GM19351 (cell line): Measurements from ENCODE around the gene TRIAP1.

ENCODE experiments used
- ATAC-seq: cut with Tn5 transposase; IDR thresholded peaks from one replicate; pipeline ENCODE4 v1.9.1; 2021; ENCODE audit warnings: mild to moderate bottlenecking, moderate library complexity; ENCODE audit not compliant: unreplicated experiment

TRIAP1 gene

GRCh38 chr12:120432772-120433525 lies 13.2 kb downstream of the TRIAP1 start:
- ATAC-seq: no peak

GRCh38 chr12:120429368-120429767 lies 16.8 kb downstream of the TRIAP1 start:
- no peak for ATAC-seq

- ATAC-seq: no peak
These were observed 17.5 kb downstream of the TRIAP1 start for GRCh38 chr12:120428597-120429229.

- no peak for ATAC-seq
These were observed 20.4 kb downstream of the TRIAP1 start for GRCh38 chr12:120425797-120426196.

- no peak for ATAC-seq
These were observed 23.2 kb downstream of the TRIAP1 start for GRCh38 chr12:120422892-120423456.

- no peak for ATAC-seq
These were observed 24.5 kb downstream of the TRIAP1 start for GRCh38 chr12:120421701-120422100.

GRCh38 chr12:120417917-120418580 lies 28.1 kb downstream of the TRIAP1 start:
- no peak for ATAC-seq

GRCh38 chr12:120416490-120417216 lies 29.5 kb downstream of the TRIAP1 start:
- ATAC-seq: no peak

GRCh38 chr12:120413901-120414695 lies 32.1 kb downstream of the TRIAP1 start:
- ATAC-seq: no peak

GRCh38 chr12:120412421-120412820 lies 33.8 kb downstream of the TRIAP1 start:
- no peak for ATAC-seq

- ATAC-seq: no peak
These were observed 37.4 kb downstream of the TRIAP1 start for GRCh38 chr12:120408771-120409170.

- no peak for ATAC-seq
These were observed 39.6 kb downstream of the TRIAP1 start for GRCh38 chr12:120406553-120406952.

GRCh38 chr12:120406069-120406468 lies 40.1 kb downstream of the TRIAP1 start:
- ATAC-seq: no peak

- no peak for ATAC-seq
These were observed 41.9 kb downstream of the TRIAP1 start for GRCh38 chr12:120404271-120404670.

- ATAC-seq: no peak
These were observed 42.3 kb downstream of the TRIAP1 start for GRCh38 chr12:120403869-120404268.

GRCh38 chr12:120402217-120402616 lies 44.0 kb downstream of the TRIAP1 start:
- ATAC-seq: no peak

GRCh38 chr12:120399531-120399930 lies 46.7 kb downstream of the TRIAP1 start:
- peak; percentile 66 for ATAC-seq

GRCh38 chr12:120397824-120398540 lies 48.2 kb downstream of the TRIAP1 start:
- no peak for ATAC-seq
